ENCODE results near the gene RGS17.
"Not testable (repeated sequence)": the region's sequence is repeated elsewhere in the genome, so short reads cannot be mapped to it uniquely, and the experiment has no call there.

Gene RGS17

GRCh38 chr6:153028963-153029362 lies 102.1 kb downstream of the RGS17 start:
- FAIRE-seq = no peak

DNA sequence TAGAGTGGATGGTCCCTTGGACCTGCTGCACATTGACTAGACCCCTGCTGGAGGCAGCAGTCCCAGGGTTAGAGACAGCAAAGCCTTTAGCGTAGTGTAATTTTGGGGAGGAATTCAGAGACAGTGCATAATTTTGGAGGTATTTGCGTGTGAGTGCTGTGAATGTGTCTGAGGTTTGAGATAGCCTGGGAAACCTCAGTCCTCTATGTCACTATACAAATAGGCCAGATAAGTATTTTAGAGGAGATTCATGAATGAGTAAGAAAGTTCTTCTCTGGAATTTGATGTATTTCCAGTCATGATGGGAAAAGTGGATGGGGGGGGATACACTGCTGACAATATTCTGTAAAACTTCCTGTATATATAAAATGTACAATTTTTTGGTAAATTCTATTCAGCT lies 102.8 kb downstream of the RGS17 start:
- FAIRE-seq = no peak

GRCh38 chr6:153027480-153027879 lies 103.6 kb downstream of the RGS17 start:
- FAIRE-seq = no peak

DNA sequence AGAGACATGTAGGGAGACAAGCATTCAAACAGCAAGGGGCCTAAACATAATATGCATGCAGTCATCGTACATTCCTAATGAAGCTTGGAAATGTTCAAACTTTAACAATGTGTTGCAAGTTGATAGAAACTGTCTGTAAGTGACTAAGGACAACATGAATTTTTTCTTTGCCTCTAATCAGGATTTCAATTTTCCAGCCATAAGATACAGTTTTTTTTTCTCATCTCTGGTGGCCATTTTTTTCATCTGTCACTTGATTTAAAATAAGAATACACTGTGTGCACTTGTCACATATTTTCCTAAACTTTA lies 106.4 kb downstream of the RGS17 start:
- FAIRE-seq = no peak

GRCh38 chr6:153023977-153024708 lies 106.9 kb downstream of the RGS17 start:
- FAIRE-seq = peak; percentile 82

DNA sequence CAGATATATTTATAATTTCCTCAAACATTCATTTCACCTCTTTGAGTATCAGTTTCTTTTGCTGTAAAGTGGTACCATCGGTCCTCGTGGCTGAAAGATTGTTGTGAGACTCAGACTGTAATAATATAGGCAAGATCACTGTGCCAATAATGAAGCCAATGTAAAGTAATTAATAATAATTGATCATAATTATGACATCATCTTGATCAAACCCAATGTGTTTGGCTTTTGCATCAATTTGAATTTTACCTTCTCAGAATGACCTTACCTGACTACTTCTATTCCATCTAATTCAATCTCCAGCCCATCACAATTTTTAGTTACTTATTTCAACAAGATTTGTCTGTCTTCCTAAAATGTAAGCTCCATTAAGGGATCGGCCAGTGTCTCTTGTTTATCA lies 112.7 kb downstream of the RGS17 start:
- FAIRE-seq = no peak

- FAIRE-seq = no peak
These were observed 114.2 kb downstream of the RGS17 start for GRCh38 chr6:153016846-153017245.

- FAIRE-seq = no peak
These were observed 115.9 kb downstream of the RGS17 start for GRCh38 chr6:153015094-153015640.

GRCh38 chr6:153013438-153013837 lies 117.6 kb downstream of the RGS17 start:
- no peak for FAIRE-seq

DNA sequence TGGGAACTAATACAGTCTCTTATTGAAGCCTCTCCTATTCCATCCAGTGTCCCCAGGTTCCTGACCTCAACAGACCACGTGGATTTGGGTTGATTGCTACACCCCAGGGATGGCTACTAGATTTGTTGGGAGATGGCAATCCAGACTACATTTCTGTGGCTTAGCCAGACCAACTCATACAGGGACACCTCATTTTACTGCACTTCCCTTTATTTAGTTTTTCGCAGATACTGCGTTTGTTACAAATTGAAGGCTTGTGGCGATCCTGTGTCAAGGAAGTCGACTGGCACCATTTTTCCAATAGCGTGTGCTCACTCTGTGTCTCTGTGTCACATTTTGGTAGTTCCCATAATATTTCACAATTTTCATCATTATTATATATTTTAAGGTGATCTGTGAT lies 118.2 kb downstream of the RGS17 start:
- no peak for FAIRE-seq

DNA sequence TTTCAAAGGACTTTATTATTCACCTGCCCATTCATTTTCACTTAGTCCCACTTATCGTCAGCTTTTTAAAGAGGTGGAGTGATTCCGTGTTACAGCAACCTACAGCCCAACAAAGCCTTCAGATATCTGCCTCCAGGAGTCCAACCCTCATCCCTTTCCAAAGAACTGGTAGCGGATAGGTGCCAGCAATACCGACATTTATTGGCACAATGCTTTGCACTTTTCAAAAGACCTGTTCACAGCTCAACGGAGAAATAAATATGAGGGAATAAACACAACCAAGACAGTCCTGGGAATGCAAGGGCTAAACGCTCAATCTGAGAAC lies 127.8 kb downstream of the RGS17 start:
- FAIRE-seq = no peak

DNA sequence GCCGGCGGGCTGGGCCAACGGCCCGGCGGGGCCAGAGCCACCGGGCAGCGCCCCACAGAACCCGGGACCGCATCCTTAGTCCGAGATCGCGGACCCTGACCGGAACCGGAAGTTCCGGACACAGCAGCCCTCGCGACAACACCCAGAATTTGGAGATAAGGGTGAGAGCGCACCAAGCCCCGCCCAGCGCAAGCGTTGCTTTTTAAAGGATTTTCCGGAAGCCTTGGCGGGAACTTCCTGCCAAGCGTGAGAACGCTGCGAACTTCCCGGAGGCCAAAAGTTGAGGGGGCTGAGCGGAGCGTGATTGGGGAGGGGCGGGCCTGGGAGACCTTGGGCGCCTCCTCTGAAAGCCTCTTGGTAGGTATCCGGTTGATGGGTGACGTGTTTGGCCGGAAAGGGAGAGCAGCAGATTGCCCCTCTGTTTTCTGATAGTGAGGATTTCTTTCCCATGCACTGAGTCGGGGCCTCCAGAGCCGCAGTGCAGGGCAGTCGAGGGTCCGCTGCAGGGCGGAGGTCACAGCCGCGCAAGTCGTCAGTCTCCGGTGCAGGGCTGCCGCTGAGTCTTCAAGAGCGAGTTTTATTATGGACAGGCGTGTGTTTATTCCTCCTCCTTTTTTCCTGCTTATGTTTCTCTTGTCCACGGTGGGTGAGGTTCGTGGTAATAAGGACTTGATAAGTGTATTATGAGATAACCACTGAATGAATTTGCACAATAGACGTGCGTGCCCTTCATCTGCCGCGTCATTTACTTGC lies 128.3 kb downstream of the RGS17 start, which contains the start of gene MTRF1L:
TSS of gene MTRF1L (minus strand) at position 97 of the 753 bp plus-strand sequence. CDS start at position 73, 24 bp downstream.
- FAIRE-seq = peak; percentile 73

GRCh38 chr6:153001767-153002612 lies 129.1 kb downstream of the RGS17 start:
- no peak for FAIRE-seq

- not testable (repeated sequence) for FAIRE-seq
These were observed 130.3 kb downstream of the RGS17 start for GRCh38 chr6:153000790-153001189.

- no peak for FAIRE-seq
These were observed 130.8 kb downstream of the RGS17 start for GRCh38 chr6:153000243-153000642.

DNA sequence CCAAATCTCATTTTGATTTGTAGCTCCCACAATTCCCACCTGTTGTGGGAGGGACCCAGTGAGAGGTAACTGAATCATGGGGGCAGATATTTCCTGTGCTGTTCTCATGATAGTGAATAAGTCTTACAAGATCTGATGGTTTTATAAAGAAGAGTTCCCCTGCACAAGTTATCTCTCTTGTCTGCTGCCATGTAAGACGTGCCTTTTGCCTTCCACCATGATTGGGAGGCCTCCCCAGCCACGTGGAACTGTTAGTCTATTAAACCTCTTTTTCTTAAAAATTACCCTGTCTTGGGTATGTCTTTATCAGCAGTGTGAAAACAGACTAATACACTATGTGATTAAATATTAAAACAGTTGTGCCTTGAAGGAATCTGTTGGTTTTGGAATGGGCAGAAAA lies 131.5 kb downstream of the RGS17 start:
- not testable (repeated sequence) for FAIRE-seq

DNA sequence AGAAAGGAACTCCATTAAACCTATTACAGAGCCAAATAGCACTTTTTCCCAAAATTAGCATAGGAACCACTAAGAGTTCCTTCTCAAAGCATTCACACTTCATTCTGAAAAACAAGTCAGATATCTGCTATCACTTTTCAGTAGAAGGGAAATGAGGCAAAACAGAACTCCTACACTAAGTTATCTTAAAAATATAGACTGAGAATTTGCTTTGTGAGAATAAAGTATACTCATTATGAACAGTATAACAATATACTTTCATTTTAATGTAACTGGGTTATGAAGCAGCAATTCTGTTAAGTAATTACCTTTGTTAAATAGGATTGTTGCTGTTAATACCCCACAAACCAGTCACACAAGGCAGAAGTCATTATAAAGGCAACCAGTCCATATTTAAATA lies 137.2 kb downstream of the RGS17 start:
- FAIRE-seq = peak; percentile 86

- FAIRE-seq = no peak
These were observed 137.7 kb downstream of the RGS17 start for GRCh38 chr6:152993431-152993830.

- FAIRE-seq = no peak
These were observed 144.1 kb downstream of the RGS17 start for GRCh38 chr6:152986978-152987377.

GRCh38 chr6:152985300-152985699 lies 145.8 kb downstream of the RGS17 start:
- not testable (repeated sequence) for FAIRE-seq

DNA sequence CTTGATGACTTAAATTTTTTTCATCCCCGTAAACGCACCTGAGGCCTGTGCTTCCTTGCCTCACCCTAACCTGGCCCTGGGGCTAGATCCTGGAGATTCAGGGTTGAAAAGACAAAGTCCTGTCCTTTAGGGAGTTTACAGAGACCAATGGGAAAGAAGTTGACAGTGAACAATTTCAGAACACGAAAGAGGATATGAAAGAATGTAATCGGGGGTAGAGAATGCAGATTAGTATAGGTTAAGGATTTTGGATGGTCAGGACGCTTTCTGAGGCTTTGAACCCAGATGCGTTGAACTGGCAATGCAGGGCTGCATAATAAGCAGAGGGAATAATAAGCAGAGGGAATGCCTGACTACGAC lies 146.6 kb downstream of the RGS17 start:
- no peak for FAIRE-seq

DNA sequence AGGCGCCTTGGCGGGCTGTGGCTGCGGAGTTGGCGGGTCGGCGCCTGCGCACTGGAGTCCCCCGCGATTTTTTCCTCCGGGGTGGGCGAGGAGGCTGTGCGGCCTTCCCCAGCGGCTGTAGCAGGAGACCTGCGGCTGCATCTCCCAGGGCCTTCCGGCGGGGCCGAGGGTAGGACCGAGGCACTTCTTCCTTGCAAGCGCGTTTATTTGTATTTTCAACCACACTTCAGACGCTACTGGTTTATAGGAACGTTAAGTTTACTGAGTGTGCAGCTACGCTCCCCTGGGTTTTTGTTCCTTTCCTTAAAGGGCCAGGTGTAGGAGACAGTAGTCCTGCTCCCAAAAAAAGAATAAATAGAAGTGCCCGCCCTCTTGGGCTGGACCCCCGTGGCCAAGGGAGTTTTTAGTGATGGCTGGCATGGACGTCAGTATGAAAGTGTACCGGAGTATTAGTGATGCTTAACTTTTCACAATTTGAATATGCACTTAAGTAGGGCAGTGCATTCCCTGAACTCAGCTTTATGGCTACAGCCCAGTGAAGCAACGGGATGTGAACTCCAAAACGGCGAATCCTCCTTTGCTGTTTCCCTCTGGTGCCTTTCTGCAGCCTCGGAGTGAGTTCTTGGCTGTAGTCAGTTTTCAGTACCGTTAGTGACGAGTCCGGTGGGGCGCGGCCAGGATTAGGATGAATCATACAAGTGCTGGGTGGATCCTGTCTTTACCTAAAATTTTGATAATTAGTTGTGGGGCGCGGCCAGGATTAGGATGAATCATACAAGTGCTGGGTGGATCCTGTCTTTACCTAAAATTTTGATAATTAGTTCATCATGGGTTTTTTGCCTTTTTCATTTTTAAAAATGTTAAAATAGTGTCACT lies 147.2 kb downstream of the RGS17 start:
- FAIRE-seq = peak; percentile 86
